HG03460 (cell line): ENCODE measurements around the gene FMO5.
"Not testable (repeated sequence)": the region's sequence is repeated elsewhere in the genome, so short reads cannot be mapped to it uniquely, and the experiment has no call there.

Source experiments
- ATAC-seq: cut with Tn5 transposase; IDR thresholded peaks from one replicate; pipeline ENCODE4 v1.9.1; 2021; ENCODE audit not compliant: unreplicated experiment

Gene FMO5

GRCh38 chr1:147225193-147225730 is at the start of gene FMO5:
Gene FMO5 (minus strand): TSS chr1:147225339. CDS start chr1:147225029, 310 bp downstream.
- peak; percentile 76 for ATAC-seq

- no peak for ATAC-seq
These were observed 48.5 kb upstream of the FMO5 start for GRCh38 chr1:147273409-147274336.

- ATAC-seq, result no peak
These were observed 46.9 kb upstream of the FMO5 start for GRCh38 chr1:147272042-147272441.

- ATAC-seq, result no peak
These were observed 45.6 kb upstream of the FMO5 start for GRCh38 chr1:147270721-147271120.

- no peak for ATAC-seq
These were observed 42.6 kb upstream of the FMO5 start for GRCh38 chr1:147267711-147268110.

- no peak for ATAC-seq
These were observed 41.2 kb upstream of the FMO5 start for GRCh38 chr1:147266381-147266780.

GRCh38 chr1:147264158-147264768 is 39.1 kb upstream of the FMO5 start:
- no peak for ATAC-seq

GRCh38 chr1:147260956-147261355 is 35.8 kb upstream of the FMO5 start:
- ATAC-seq, result no peak

GRCh38 chr1:147252540-147252939 is 27.4 kb upstream of the FMO5 start:
- no peak for ATAC-seq

- ATAC-seq, result no peak
These were observed 22.6 kb upstream of the FMO5 start for GRCh38 chr1:147247656-147248238.

- no peak for ATAC-seq
These were observed 21.9 kb upstream of the FMO5 start for GRCh38 chr1:147246910-147247655.

GRCh38 chr1:147246044-147246690 is 21.0 kb upstream of the FMO5 start:
- ATAC-seq, result no peak

GRCh38 chr1:147245586-147246021 is 20.5 kb upstream of the FMO5 start:
- no peak for ATAC-seq

GRCh38 chr1:147245129-147245528 is 20.0 kb upstream of the FMO5 start:
- no peak for ATAC-seq

- no peak for ATAC-seq
These were observed 18.7 kb upstream of the FMO5 start for GRCh38 chr1:147243841-147244240.

GRCh38 chr1:147243228-147243685 is 18.1 kb upstream of the FMO5 start:
- ATAC-seq, result peak; percentile 23

GRCh38 chr1:147242449-147243227 is 17.5 kb upstream of the FMO5 start, which contains the start of gene CHD1L:
Gene CHD1L (plus strand): TSS chr1:147242684. CDS start chr1:147242704, 20 bp downstream.
- ATAC-seq, result peak; percentile 81

GRCh38 chr1:147241934-147242448 is 16.9 kb upstream of the FMO5 start:
- no peak for ATAC-seq

- not testable (repeated sequence) for ATAC-seq
These were observed 15.1 kb upstream of the FMO5 start for GRCh38 chr1:147240131-147240721.
